IPS-11a (cell line): ENCODE data around the gene GBX1.

ENCODE experiments used
- H3K4me3 ChIP-seq: one replicate; pipeline ENCODE4 v1.5.1; 2013; ENCODE audit warnings: low read depth, low read length, control low read depth

GBX1 gene

GRCh38 chr7:151174246-151175046 is 7.0 kb upstream of the GBX1 start:
- H3K4me3 ChIP-seq = no peak overlapping the region

- no peak overlapping the region for H3K4me3 ChIP-seq
These were observed 6.1 kb upstream of the GBX1 start for GRCh38 chr7:151173386-151174245.

- H3K4me3 ChIP-seq = no peak overlapping the region
These were observed 5.0 kb upstream of the GBX1 start for GRCh38 chr7:151172273-151173141.

- no peak overlapping the region for H3K4me3 ChIP-seq
These were observed 1.3 kb upstream of the GBX1 start for GRCh38 chr7:151168787-151169162.

GRCh38 chr7:151168003-151168786 is 701 bp upstream of the GBX1 start:
- peak overlapping the region; percentile 43 for H3K4me3 ChIP-seq

- H3K4me3 ChIP-seq = peak overlapping the region; percentile 4
These were observed 781 bp downstream of the GBX1 start for GRCh38 chr7:151166629-151167196.

- no peak overlapping the region for H3K4me3 ChIP-seq
These were observed 5.7 kb downstream of the GBX1 start for GRCh38 chr7:151161757-151162156.

- no peak overlapping the region for H3K4me3 ChIP-seq
These were observed 9.7 kb downstream of the GBX1 start for GRCh38 chr7:151157645-151158329.

GRCh38 chr7:151152643-151153513 is 14.6 kb downstream of the GBX1 start:
- no peak overlapping the region for H3K4me3 ChIP-seq

- H3K4me3 ChIP-seq = no peak overlapping the region
These were observed 17.1 kb downstream of the GBX1 start for GRCh38 chr7:151150388-151150787.

GRCh38 chr7:151148319-151149259 is 18.9 kb downstream of the GBX1 start:
- no peak overlapping the region for H3K4me3 ChIP-seq

GRCh38 chr7:151146761-151147160 is 20.7 kb downstream of the GBX1 start:
- no peak overlapping the region for H3K4me3 ChIP-seq

- no peak overlapping the region for H3K4me3 ChIP-seq
These were observed 23.1 kb downstream of the GBX1 start for GRCh38 chr7:151144387-151144786.

- H3K4me3 ChIP-seq = no peak overlapping the region
These were observed 24.1 kb downstream of the GBX1 start for GRCh38 chr7:151143261-151144015.

GRCh38 chr7:151142686-151143040 is 24.8 kb downstream of the GBX1 start:
- H3K4me3 ChIP-seq = no peak overlapping the region

GRCh38 chr7:151141855-151142685 is 25.4 kb downstream of the GBX1 start:
- no peak overlapping the region for H3K4me3 ChIP-seq
